Measurements from ENCODE around the gene KLHL10.

Gene KLHL10

GRCh38 chr17:41837761-41838538 is at the start of gene KLHL10:
Gene KLHL10, plus strand, starts transcription at chr17:41837825. Its CDS starts 108 bp downstream, at chr17:41837933.
- no peak for DNase-seq

- DNase-seq = no peak
These were observed 44.5 kb upstream of the KLHL10 start for GRCh38 chr17:41792845-41793783.

- DNase-seq = no peak
These were observed 43.7 kb upstream of the KLHL10 start for GRCh38 chr17:41793784-41794539.

- no peak for DNase-seq
These were observed 43.1 kb upstream of the KLHL10 start for GRCh38 chr17:41794540-41794975.

GRCh38 chr17:41796121-41796895 is 41.3 kb upstream of the KLHL10 start:
- no peak for DNase-seq

- DNase-seq = no peak
These were observed 40.2 kb upstream of the KLHL10 start for GRCh38 chr17:41797377-41797776.

GRCh38 chr17:41799366-41799765 is 38.3 kb upstream of the KLHL10 start:
- DNase-seq = no peak

- DNase-seq = no peak
These were observed 36.8 kb upstream of the KLHL10 start for GRCh38 chr17:41800601-41801373.

GRCh38 chr17:41801374-41802271 is 36.0 kb upstream of the KLHL10 start:
- peak; percentile 55 for DNase-seq

- DNase-seq = no peak
These were observed 34.3 kb upstream of the KLHL10 start for GRCh38 chr17:41803049-41804020.

- no peak for DNase-seq
These were observed 30.8 kb upstream of the KLHL10 start for GRCh38 chr17:41806685-41807445.

GRCh38 chr17:41810659-41811548 is 26.7 kb upstream of the KLHL10 start:
- peak; percentile 9 for DNase-seq

- peak; percentile 68 for DNase-seq
These were observed 25.9 kb upstream of the KLHL10 start, which contains the start of gene P3H4 for GRCh38 chr17:41811549-41812380. Gene P3H4, minus strand, starts transcription at chr17:41811949. Its CDS starts 34 bp downstream, at chr17:41811915.

GRCh38 chr17:41812381-41813151 is 25.1 kb upstream of the KLHL10 start, which contains the start of gene FKBP10:
Gene FKBP10, plus strand, starts transcription at chr17:41813004. Its CDS starts 31 bp downstream, at chr17:41813035.
- DNase-seq = no peak

- no peak for DNase-seq
These were observed 24.4 kb upstream of the KLHL10 start for GRCh38 chr17:41813152-41813680.
